Brain (organoid and tissue), 1 donor: ENCODE results near the gene PPIH. TPM values are rescaled to one million over a fixed set of nuclear protein-coding genes. Genes with fewer than 3 reads are reported as not detected.

Experiments
- polyA plus RNA-seq: library from polyadenylated mRNA; stranded (reverse); fragments of 350-450 nt; fragmentation: Illumina TruSeq; extraction: RNeasy Lipid Tissue Mini Kit (QIAGEN cat#74804); gene quantifications from one replicate; pipeline ENCODE4 v1.2.3, GENCODE V29; 2015; ENCODE audit warnings: low read depth, low replicate concordance; ENCODE audit not compliant: insufficient read depth

PPIH gene
- polyA plus RNA-seq, 1 donor from 2014 or later = 51.4 TPM

Other genes starting within 250 kb of the PPIH start
- 6.8 TPM for gene ZMYND12, start 202.4 kb upstream of the PPIH start, polyA plus RNA-seq
- 37.9 TPM for gene PPCS, start 201.9 kb upstream of the PPIH start, polyA plus RNA-seq
- 7.2 TPM for gene CCDC30, start 195.1 kb upstream of the PPIH start, polyA plus RNA-seq
- 973 TPM for gene YBX1, start 24.0 kb downstream of the PPIH start, polyA plus RNA-seq
- gene CLDN19, start 81.8 kb downstream of the PPIH start, polyA plus RNA-seq = not detected
- gene P3H1, start 108.6 kb downstream of the PPIH start, polyA plus RNA-seq = 22.2 TPM
- gene C1orf50, start 108.8 kb downstream of the PPIH start, polyA plus RNA-seq = 13.3 TPM
- gene TMEM269, start 126.6 kb downstream of the PPIH start, polyA plus RNA-seq = not detected
- 4.9 TPM for gene ERMAP, start 158.7 kb downstream of the PPIH start, polyA plus RNA-seq
- gene SVBP, start 159.0 kb downstream of the PPIH start, polyA plus RNA-seq = 97.6 TPM
- gene ZNF691, start 188.2 kb downstream of the PPIH start, polyA plus RNA-seq = 13.1 TPM